Kidney tubule cell (primary cell): Measurements from ENCODE around the gene NPAS3.

ENCODE experiments used
- DNase-seq: peaks from one replicate; pipeline ENCODE4 v3.0.0-alpha.2; 2018; ENCODE audit warnings: low spot score

NPAS3 gene

DNA sequence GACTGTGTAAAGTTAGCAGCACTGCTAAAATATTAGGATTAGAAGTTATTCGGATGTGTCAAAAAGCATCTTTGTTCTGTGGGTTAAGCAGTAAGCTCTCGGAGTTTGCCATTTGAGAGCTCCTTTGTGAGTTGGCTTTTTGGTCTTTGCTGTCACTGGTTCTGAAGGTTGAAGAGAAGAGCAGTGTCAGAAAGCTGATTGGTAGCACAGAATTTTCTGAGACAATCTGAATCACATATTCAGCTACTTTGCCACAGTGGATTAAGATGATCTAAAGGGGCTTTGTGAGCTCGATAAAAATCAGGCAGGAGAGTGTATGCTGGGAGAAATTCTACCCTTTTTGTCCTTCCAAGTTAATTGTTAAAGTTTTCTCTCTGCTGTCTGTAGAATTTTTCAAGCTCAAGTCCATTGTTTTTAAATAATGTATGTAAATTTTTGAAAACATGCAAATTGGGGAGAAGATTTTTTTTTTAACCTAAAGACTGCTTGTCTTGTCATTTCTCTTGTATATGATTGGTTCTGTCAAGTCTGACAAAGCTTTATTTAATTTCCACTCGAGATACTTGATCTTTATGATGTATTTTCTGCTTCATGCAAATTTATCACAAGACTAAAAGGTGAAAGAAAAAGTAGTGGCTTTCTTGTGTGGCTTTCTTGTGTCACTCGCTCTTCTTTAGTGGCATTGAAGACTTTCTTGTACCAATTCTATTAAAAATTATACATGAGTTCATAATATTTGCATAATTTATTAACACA is 704.9 kb downstream of the NPAS3 start:
- DNase-seq = no peak

DNA sequence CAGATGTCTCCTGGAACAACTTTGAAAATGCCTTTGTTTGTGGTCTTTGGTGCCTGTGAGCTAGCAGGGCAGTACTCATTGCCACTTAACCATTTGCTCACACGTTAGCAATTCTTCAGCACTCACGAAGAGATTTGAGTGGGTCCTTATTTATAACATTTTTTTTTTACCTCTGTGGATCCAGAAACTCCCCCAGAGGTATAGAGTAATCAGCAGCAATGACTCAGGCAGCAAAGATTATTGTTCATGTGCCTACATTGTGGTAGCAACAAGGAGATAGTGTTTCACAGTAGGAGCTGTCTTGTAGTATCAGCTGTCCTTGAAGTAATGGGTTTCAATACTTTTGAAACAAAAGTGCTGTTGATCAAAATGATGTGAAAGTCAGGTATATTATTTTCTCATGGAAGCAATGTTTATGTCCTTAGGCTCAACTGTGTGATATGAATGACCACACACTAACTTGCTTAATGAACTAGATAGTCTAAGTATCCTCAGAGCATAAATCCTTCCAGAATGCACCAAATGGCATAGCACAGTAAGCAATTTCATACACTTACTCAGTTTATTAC is 708.1 kb downstream of the NPAS3 start:
- peak; percentile 80 for DNase-seq

DNA sequence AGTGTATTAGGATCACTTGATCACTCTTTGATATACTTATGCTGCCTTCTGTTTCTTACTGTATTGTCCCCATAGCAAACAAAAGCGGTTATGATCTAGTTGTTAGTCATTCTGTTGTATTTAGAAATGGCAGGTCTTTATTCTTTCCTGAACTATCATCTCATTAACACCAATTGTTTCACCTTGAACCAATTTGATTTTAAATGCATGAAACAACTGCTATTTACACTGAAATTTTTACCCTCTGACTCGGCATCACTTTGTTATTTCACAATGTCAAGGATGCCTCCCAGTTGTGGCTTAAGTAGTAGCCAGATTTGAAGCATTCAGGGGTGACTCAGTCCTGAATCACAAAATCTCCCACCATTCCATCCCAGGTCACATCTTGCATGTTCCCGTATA is 708.7 kb downstream of the NPAS3 start:
- peak; percentile 96 for DNase-seq

DNA sequence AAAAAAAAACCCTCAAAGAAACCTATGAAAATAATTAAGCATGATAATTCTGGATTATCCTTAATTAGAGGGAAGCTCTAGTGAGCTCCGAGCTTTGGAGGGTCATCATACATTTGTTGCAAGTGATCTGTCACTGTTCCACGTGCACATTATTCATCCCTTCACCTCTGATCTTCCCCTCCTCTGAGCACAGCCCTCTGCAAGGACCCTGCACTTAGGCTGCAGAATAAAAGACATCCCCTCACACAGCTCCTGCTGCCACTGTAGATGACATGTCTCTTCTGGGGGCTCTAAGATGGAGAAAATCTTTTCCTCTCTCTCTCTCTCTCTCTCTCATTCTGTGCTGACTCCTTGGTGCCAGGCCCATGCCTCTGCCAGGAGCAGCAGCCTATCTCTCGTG is 711.8 kb downstream of the NPAS3 start:
- DNase-seq = no peak

DNA sequence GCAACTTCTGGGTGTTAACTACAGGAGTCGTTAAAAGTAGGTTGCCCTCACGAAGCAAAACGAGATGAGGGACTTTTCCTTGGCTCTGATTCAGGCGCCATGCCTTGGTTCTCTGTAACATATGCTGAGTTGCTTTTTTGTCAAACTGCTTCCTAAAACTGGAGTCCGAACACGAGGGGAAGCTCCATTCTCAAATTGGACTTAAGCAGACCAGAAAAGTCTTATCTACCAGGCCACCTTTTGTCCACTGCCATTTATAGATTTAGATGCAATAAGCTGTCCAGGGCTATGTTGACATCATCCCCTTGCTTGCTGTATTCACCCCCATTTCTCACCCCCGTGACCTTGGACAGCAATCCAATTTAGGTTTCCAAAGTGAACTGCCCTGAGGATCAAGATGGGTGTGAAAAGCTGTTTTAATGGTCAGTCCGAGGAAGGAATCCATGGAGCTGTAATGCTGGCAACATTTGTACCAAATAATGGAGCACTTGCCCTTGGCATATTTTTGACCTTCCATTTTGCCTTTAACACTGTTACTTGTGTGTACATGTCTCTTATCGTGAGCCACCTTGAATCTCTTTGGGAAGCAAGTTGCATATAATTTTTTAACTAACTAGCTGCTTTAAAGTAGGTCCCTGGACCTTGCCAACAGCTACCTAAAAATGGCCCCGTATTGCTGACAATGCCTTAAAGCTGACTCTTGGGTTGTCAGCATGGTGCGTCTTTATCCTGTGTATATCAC is 714.1 kb downstream of the NPAS3 start:
- no peak for DNase-seq

DNA sequence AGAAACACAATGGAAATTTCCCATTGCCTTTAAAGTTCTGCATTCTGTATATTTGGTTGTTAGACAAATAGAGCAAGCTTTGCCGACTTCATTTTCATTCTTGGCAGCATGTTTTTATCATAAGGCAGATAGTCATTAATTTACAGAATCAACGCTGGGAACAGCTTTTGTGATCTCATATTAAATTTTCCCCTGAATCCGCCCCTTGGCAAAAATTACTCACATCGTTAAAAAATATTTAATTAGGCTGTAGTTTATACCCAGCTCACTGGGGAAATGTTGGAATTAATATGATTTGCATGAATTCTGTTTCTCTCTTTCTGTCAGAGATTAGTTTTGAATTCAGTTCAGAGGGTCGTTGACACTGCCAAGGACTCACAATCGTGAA is 714.6 kb downstream of the NPAS3 start:
- no peak for DNase-seq

DNA sequence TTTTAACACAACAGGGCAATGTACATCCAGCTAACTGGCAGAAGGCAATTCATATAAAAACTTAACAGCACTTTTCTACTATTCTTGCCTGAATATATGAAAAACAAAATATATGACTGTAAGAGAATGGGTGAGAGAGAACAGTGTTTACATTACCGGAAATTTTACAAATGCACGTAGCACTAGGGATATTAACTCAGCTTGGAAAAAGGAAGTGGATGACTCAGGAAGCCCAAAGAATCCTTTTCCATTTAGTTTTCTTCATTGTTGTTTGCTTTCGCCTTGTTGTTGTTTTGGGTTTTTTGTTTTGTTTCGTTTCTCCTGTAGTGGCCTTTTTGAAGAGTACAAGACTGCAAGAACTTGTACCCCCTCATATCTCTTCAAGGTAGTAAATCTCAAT is 716.7 kb downstream of the NPAS3 start:
- DNase-seq = no peak

DNA sequence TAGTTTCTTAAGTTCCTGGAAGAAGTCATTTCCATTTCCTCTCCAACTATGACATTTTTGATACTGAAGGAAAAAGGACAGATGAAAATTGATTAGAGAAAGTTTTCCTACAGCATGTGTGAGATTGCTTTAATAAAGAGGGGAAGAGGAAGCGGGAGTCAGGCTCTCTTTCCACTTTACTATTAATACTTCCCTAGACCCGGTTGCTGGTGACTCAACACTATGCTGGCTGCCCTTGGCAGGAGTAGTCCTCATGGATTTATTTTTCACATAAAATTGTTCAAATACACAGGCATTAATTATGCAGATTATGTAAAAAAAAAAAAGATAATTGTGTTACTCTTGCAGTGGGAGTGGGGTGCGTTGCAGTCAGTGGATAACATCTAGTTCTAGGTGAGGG is 718.8 kb downstream of the NPAS3 start:
- peak; percentile 22 for DNase-seq

DNA sequence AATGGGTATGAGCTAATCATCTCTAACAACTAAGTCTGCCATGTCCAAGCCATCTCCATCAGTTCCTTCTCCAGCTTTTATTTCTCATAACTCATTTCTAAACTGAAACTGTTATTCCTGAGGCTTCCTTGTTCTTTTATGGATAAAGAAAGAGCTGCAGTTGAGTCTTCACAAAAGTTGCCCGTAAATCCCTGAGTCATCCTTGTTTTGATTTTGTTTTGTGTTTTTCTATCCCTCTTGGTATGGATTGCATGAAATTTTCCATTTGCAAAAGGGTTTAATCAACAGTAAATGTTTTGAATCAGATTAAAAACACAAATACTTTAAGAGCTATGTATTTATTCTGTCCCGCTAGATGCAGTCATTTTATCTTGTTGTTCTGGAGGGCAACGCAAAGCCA is 721.6 kb downstream of the NPAS3 start:
- no peak for DNase-seq

DNA sequence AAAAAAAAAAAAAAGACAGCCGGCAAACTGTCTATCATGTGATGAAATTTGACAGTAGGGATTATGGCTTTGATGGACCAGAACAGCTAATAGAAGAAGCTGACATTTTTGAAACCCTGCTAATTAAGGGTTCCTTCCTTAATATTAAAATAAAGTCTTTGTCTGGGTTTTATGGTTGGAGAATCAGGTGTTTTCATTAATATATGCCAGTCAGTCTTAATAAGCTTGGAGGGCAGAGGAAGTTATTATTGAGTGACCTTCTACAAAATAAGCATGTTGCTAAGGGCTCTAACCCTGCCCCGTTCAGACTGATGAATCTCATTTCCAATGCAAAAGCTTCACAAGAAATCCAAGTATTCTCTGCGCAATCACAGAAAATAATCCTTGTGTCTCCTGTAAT is 722.4 kb downstream of the NPAS3 start:
- DNase-seq = no peak

DNA sequence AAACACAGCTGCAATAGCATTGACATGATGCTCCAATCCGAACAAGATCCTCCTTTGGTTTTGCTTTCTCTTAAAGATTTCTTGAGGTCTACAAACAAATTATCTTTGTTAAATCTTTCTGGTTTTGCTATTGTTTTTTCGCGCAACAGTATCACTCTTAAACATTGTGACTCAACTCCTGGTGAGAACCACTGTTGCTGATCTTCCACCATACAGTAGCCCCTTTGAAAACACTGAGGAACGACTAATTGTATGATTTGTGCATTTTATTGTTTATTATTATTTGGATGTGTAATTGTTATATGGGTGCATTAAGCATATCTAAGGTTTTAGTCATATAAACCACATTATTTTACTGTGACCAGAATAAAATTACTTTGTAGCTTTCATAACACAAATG is 729.4 kb downstream of the NPAS3 start:
- DNase-seq = no peak

DNA sequence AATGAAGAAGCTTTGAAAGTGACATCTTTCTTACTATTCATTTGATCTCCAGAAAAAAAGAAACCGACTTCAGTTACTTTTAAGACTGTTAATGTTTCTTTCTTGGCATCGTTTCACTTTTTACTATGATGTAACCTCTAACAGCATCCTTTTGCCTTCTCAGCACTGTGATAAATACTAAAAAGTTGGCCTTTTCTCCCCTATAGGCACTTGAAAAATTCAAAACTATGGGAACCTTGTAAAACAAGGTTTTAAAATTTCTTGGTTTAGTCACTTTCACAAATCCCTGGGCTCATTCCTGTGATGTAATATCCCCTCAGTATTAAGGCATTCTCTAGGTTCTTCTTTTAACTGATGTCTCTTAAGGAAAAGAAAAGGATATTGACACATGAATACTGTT is 730.4 kb downstream of the NPAS3 start:
- no peak for DNase-seq

DNA sequence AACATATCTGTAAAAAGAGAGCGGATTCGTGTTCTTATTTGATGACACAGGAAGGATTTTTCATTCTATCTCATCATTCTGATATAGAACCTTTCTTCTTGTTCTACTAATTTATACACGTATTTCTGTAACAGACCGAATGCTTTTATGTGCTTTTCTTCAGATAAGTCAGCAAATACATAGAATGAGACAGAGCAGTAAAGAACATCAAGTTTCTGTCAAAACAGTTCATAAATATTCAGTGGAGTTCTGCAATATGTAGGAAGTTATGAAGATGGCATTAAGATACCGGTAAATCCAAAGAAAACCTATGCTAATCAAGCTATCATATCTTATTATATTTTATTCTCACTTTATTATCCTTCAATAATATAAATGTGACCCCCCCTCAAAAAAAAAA is 731.6 kb downstream of the NPAS3 start:
- no peak for DNase-seq

DNA sequence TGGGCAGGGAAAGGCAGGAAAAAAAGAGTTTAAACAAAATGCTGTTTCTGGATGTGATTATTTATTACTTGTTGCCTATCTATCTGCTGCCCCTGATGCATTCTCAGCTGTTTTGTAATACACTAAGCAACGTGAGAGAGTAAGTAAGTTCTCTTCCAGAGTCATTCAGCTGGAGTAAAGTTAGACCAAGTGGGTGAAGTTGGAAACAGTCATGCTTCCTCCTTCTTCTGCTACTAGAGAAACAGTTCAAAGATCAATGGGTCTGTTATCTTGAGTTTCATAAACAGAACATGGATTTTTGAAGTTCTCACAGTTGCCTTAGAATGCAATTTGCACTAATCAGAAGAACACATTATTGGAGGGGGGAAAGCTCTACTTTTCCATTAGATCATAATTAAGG is 732.9 kb downstream of the NPAS3 start:
- no peak for DNase-seq

DNA sequence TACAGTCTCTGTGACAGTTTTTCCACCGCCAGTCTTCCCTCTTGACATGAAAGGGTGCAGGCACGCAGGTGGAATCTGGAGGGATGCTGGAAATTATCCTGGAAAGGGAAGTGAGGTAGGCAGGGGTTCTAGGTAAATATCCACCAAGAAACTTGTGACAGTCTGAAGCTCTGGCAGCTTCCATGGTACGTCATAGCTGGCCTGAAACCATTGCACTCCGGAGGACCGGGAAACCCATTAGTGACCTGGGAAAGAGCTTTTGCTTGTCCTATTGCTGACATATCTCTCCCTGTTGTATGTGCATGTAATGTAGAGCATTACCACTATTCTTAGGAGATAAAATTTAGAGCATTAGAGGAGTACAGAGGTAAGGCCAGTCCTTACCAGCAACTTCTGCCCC is 736.2 kb downstream of the NPAS3 start:
- no peak for DNase-seq

DNA sequence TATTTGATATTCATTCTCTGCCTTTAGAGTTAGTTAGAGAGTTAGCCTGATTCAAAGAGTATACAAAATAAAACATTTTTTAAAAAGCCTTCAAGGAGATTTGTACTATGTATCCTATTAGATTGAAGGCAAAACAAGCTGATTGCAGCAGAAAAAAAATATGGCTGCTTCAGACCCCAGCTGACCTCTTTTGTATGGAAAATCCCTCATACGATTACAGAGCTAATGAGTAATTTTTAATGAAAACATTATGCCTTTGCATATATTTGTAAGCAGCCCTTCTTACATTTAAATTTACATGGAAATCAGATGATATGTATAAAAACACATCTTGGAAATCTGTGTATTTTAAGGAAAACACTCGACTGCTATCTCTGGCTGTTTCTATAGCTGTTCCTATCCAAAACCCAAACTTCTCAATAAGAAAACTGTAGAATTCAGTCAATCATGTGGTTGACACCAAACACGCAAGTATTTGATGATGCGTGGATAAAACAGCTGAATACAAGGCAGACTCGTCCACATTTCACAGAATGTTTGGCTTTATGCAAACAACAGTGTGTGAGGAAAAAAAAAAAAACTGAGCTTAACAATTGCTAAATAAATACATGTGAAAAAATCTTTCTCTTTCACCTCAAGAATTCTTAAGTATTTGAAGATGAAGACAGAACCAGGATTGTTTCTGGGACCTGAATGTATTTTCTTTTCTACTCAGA is 736.9 kb downstream of the NPAS3 start:
- peak; percentile 10 for DNase-seq

DNA sequence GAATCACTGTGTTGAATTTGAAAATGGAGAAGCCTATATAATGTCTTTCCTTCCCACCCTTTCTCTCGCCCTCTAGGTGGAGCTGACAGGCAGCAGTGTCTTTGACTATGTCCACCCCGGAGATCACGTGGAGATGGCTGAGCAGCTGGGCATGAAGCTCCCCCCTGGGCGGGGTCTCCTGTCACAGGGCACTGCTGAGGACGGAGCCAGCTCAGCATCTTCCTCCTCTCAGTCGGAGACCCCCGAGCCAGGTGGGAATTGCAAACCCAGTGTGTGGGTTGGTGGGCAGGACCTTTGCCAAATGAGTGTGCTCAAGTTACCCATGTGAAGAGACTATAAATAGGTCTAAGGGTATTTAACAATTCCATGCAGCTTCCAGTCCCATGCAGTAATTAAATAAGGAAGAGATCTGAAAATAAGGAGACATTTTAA is 737.5 kb downstream of the NPAS3 start:
- DNase-seq = peak; percentile 73

DNA sequence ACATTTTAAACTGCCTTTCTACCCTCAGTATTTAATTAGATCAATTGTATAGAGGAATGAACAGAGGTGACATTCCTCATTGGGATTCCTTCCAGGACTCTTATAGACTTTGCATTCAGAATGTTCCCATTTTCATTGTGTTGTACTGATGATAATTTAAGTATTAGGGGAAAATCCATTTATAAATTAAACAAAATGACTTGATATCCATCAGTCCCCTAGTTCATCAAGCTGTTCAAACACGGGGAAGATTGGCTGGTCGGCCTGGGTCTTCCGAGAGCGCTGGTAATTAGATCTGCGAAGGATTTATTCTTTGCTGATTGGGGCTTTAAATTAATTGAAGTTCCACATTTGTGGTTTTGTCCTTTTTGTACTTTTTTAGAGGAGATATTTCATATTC is 738.2 kb downstream of the NPAS3 start:
- DNase-seq = no peak

DNA sequence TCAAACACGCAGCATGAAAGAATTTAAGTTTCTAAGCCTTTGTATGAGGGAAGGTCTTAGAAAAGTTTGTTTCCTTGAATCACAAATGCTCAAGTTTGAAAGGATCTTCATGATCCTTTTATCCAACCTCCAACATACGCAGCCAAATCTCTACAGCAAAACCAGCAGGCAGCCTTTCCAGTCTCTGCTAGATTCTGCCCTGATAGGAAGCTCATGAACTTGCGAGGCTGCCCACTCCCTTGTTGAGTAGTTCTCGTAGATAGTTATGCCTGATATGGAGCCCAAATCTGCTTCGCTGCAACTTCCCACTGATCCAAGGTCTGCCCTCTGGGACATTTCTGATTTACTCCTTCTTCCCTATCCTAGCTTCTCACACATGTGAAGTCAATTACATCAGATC is 739.3 kb downstream of the NPAS3 start:
- no peak for DNase-seq

DNA sequence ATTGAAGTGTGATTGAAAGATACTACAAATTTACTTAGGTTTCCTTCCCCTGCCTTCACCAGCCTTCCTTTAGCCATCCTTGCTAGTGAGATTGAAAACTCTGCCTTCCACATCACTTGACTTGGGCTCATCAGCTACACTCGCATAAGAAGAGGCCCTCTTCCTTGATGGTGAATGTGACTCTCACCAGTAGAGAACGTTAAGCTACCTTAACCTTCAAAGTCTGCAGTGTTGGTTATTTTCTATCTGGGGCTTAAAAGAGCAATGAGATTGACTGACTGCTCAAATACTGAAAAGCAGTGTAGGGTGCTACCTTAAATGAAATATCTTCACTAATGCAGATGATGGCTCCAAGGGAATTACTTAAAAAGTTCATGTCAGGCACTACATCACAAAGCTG is 740.3 kb downstream of the NPAS3 start:
- DNase-seq = no peak

DNA sequence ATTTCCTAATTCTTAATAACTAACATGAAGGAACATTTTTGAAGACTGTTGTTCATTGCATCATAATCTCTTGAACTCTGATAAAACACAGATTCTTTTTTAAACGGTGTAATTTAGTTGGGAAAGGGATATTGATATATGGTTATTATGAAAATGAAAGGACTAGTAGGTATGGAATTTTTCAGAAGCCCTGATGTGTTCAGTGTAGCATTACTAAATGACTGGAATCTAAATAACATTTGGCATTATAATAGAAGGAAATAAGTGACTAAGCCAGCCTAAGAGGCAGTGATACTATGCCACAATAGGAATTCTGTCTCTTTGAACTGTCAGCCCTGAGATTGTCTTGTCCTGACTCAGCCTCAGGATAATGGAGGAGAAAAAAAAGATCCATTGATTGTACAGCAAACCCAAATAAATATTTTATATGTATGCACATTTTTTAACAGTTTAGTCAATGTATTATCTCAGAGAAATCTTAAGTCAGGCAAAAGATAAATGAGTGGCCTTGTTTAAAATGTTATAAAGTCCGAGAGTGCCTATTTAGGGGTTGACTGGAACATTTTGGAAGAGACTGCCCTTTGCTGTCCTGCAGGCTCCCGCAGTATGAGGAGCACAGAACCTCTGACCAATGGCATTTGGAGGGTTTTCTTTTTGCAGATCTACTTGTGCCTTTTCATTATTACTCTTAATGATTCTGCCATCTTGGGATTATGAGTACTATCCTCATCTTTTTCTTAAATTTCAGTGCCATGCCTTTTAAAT is 741.0 kb downstream of the NPAS3 start:
- DNase-seq = peak; percentile 87

DNA sequence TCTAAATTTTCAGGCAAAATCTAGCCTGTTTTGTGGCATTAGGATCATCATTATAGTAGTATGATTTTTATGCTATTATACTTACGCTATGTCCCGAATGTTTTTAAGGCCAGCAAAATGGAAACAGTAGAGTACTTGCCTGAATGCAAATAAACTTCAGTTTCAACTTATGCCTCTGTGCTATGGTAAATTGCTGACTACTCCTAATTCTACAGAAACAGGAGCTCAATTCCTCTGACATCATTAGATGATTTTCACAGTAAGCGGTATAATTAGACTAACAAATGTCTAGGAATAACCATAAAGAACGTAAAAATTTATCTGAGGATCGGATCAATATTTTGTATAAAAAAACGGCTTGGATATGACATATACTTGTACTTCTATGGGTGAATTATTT is 742.2 kb downstream of the NPAS3 start:
- DNase-seq = no peak
